Tibial nerve (tissue), 3 donors: ENCODE data around the gene LRFN2.

Source experiments
- POLR2A ChIP-seq, 2 donors: fragments of 450-650 bp; IDR thresholded peaks; one replicate each; pipeline ENCODE4 v1.6.1; 2017; ENCODE audit warnings: antibody characterized with exemption in 2 of 2, mild to moderate bottlenecking in 2 of 2, moderate library complexity in 2 of 2
- TF ChIP-seq, protein P1 (sequence below), 5 experiments: fragments of 200-600 bp in 3 of 5; fragments of 450-650 bp in 2 of 5; sonication (generic) in 3 of 5; IDR thresholded peaks; one replicate each; pipeline ENCODE4 v1.5.1; 2016 to 2019; ENCODE audit warnings: antibody characterized with exemption in 5 of 5, mild to moderate bottlenecking in 3 of 5, moderate library complexity in 2 of 5

DNA sequence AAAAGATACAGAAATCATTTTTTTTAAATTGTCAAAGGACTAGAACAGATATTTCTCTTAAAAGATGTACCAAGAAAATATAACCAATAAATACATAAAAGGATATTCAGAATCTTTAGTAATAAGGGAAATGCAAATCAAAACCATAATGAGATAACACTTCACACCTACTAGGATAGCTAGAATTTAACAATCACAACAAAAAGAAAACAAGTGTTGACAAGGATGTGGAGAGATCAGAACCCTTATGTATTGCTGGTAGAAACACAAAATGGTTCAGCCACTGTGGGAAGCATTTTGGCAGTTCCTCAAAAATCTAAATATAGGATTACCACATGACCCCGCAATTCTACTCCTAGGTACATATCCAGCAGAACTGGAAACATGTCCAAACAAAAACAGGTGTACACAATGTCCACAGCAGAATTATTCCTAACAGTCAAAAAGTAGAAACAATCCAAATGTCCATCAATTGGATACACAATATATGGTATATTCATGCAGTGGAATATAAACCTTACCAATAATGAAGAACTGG, 211.0 kb downstream of the LRFN2 start:
- no peak for TF ChIP-seq POLR2A (IDR thresholded peaks at IDR 0.05)
- TF ChIP-seq, protein P1, sequence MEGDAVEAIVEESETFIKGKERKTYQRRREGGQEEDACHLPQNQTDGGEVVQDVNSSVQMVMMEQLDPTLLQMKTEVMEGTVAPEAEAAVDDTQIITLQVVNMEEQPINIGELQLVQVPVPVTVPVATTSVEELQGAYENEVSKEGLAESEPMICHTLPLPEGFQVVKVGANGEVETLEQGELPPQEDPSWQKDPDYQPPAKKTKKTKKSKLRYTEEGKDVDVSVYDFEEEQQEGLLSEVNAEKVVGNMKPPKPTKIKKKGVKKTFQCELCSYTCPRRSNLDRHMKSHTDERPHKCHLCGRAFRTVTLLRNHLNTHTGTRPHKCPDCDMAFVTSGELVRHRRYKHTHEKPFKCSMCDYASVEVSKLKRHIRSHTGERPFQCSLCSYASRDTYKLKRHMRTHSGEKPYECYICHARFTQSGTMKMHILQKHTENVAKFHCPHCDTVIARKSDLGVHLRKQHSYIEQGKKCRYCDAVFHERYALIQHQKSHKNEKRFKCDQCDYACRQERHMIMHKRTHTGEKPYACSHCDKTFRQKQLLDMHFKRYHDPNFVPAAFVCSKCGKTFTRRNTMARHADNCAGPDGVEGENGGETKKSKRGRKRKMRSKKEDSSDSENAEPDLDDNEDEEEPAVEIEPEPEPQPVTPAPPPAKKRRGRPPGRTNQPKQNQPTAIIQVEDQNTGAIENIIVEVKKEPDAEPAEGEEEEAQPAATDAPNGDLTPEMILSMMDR (IDR thresholded peaks at IDR 0.05), result no peak
